CD4-positive, alpha-beta T cell treated with Interleukin-12 subunit alpha and Interleukin-12 subunit beta, for 1 hour (primary cell): ENCODE measurements around the gene IL6R.

Source experiments
- DNase-seq: peaks from one replicate; pipeline ENCODE4 v3.0.0-alpha.2; 2020

IL6R gene

GRCh38 chr1:154427173-154428139, 22.3 kb downstream of the IL6R start:
- DNase-seq = no peak

GRCh38 chr1:154429118-154429517, 24.0 kb downstream of the IL6R start:
- DNase-seq = no peak

DNA sequence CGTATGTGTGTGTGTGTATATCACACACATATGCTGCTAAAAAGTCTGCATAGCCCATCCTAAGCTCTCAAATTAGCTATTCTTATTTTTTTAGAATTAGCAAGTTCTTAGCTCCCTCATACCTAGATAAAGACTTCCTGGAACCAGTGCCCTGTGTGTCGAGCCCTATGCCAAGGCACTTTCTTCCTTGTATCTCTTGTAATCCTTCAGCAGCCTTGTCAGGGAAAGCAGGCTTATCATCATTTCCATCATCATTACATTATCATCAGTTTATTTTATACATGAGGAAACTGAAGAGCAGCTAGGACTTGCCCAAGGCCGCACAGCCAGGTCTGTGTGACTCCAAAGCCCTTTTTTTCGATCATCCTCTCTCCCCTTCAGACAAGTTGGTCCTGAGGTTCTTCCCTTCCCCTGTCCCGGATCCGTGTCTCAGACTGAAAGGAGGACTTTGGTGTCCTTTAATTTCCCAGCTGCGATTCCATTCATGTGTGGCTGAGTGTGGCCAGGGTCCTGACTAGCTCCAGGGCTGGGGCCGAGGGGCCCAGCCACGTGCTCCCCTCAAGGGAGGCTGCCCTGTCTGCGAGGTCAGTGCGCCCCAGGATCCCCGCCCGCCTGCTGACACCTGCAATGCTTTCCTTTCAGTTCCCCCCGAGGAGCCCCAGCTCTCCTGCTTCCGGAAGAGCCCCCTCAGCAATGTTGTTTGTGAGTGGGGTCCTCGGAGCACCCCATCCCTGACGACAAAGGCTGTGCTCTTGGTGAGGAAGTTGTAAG, 24.9 kb downstream of the IL6R start:
- DNase-seq = no peak

- DNase-seq = no peak
Measured at GRCh38 chr1:154430903-154431302, 25.8 kb downstream of the IL6R start.

- DNase-seq = peak; percentile 38
Measured at GRCh38 chr1:154431586-154432373, 26.6 kb downstream of the IL6R start.

DNA sequence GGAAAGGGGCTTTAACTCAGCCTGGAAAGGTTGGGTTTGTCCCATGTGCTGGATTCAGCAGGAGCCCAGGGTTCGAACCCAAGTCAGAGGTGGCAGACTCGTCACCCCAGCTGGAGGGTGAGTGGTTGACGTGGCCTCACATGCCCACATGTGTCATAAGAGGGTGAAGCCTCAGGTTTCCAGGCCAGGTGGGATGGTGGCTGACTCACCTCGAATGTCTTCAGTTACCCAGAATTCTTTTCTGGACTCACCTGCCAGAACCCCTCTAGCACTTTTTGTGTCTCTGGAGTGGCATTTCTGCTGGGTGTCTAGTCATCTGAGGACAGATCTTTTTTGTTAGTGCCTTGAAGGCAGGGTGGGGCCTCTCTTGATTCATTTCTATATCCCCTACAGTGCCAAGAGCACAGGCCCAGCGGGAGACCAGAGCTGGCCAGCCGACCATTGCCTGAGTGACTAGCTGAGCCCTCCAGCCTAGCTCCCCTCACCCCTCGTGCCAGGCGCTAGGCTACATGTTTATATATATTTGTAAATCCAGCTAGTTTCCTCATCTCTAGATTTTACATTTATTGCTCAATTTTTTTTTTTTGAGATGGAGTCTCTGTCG, 28.1 kb downstream of the IL6R start:
- DNase-seq = no peak

GRCh38 chr1:154434346-154435085, 29.4 kb downstream of the IL6R start:
- no peak for DNase-seq

DNA sequence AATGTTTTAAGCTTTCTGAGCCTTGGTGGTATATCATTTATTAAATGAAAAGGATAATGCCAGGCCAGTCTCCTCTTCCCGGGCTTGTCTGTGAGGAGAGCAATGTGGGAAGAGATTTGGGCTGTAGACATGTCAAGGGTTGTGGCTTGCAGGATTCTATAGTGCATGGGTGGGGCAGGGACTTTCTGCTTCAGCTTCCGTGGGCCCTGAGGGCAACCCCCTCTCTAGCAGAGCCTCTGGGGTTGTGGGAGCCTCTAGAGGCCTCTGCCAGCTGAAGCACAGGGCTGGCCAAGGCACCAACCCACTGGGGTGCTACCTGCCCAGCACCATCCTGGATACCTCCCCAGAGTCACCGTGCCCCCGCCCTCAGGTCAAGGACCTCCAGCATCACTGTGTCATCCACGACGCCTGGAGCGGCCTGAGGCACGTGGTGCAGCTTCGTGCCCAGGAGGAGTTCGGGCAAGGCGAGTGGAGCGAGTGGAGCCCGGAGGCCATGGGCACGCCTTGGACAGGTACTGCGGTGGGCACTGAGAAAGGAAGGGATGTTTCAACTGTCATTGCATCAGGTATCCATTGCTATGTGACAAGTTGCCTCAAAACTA, 30.6 kb downstream of the IL6R start:
- DNase-seq = no peak

DNA sequence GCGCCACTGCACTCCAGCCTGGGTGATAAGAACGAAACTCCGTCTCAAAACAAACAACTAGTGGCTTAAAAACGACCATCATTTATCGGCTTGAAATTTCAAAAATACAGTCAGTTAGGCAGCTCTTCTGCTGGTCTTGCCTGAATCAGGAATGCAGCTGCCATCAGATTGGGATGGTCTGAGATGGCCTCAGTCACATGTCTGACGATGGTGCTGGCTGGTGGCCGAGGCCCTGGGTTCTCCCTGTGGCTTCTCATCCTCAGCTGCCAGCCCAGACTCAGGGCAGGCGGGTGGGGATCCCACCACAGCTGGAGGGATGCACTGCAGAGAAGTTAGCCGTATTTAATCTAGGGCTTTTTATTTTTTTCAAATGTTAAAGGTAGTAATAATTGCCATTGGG, 31.3 kb downstream of the IL6R start:
- no peak for DNase-seq

DNA sequence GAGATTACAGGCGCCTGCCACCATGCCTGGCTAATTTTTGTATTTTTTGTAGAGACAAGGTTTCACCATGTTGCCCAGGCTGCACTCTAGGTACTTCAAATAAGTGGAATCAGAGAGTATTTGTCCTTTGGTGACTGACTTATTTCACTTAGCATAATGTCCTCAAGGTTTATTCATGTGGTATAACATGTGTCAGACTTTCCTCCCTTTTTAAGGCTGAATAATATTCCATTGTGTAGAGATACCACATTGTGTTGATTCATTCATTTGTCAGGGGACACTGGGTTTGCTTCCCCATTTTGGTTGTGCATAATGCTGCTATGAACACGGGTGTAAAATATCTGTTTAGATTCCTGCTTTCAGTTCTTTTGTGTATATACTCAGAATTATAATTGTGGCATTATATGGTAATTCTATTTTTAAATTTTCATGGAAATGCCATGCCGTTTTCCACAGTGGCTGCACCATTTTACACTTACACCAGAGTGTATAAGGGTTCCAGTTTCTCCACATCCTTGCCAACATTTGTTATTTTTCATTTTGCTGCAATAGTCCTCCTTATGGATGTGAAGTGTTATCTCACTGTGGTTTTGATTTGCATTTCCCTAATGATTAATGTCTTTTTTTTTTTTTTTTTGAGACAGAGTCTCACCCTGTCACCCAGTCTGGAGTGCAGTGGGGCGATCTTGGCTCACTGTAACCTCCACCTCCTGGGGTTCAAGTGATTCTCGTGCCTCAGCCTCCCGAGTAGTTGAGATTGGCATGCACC, 35.1 kb downstream of the IL6R start:
- no peak for DNase-seq

DNA sequence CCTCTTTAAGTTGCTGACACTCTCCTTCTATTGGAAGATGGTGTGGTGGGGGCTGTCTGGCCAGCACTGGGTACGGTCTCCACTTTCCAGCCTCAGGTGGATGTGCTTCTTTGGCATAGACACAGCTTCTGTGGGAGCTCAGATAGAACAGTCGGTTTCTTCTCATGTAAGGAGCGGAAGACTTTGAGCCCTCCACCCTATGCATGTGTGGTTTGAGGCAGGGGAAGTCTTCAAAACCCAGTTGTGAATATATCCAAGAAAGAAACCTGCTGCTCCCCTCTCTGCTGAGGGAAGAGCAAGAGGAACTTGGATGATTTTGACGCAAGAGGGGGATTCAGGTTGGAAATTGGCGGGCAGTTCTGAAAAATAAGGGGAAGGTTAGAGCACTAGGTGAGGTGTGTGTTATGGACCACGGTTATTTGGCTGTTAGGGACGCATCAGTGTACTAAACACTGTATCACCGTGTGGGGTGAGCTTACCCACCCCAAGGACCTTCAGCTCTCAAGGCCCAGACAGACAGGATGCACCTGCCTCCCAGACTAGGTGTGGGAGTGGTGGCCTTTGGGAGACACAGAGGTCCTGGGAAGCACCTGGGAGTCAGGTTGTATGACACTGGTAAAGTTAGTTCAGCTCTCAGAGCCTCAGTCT, 36.2 kb downstream of the IL6R start:
- no peak for DNase-seq

DNA sequence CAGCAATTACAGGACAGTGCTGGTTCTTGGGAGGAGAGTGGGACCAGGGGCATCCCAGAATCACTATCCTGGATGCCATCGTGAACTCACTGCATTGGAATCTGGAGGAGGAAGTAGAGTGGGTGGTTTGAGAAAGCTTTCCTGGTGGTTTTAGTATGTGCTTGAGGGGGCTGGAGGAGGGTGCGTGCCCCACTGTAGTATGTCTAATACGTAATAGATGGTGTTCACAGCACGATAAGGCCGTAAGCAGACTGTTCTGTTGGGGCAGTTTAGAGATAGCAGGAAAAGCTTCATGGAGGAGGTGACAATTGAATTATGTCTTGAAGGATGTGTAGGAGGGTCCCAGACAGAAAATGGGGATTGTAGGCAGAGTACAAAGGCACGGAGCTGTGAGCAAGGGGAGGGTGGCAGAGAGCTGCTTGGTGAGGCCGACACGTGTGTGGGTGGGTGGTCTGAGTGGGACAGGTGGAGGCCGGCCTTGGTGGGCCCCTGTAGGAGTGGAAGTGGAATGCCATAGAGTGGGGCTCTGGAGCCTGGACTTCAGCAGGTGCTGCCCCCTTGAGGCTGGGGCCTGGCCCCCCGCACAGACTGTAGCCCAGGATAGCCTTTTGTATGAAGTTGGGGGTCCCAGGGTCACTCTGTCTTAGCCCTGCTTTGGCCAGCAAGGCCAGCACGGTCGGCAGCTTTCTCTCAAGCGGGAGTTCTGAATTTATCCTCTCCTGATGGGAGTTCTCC, 37.0 kb downstream of the IL6R start:
- no peak for DNase-seq

- DNase-seq = no peak
Measured at GRCh38 chr1:154443274-154444013, 38.3 kb downstream of the IL6R start.

DNA sequence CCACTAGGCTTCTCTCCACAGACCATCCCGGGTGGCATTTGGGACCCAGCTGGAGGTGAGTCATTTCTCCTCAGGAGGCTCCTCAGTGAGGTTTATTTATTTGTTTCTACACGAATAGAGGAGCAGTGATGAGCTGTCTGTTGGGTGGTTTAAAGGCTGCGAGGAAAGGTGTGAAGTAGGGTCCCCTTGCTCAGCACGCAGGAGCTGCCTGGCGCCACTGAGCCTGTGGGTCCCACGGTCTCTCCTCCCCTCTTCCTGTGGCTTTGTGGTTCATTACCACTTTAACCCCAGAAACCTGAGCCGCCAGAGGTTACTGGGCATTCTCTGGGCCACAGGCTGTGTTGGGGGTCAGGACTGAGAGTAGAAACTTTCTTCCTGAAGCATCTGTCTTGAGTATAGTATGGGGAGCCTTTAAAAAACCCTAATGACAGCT, 39.9 kb downstream of the IL6R start:
- DNase-seq = peak; percentile 48

DNA sequence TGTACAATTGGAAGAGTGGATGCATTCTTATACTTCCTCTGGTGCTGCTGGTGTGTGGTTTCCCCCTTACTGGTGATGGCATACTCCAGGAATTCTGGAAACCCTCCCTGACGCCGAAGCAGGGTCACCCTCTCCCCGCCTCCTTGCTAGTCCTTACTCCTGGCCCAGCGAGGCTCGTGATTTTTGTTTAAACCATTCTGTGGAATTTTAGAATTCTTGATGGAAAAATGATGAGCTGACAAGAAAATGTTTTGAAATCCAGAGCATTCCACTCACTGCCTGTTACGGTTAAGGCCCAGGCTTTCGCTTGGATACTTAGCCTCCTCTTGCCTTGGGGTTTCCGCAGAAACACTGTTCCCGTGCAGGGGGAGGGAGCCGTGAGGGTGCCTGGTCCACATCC, 41.1 kb downstream of the IL6R start:
- DNase-seq = no peak

GRCh38 chr1:154446789-154447188, 41.6 kb downstream of the IL6R start:
- no peak for DNase-seq

DNA sequence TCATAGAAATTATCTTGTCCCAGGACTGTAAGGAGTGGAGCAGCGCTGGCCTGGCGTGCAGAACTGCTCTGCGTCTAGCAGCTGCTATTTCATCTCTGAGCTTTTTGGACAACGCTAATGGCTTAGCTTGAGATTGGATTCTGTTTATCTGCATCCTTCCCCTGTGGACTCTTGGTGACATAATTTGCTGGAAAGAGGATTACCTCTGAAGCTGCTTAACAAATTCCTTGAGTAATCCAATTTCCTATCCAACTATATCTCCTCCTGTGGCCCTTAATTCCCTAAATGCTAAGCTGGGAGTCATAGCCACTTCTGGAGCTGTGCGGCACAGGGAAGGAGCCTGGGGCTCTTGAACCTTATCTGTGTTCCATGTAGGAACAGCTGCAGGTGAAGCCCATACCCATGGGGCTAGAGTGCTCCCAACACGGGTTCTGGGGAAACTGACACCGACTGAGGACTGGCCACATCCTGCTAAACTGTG, 43.2 kb downstream of the IL6R start:
- DNase-seq = no peak

DNA sequence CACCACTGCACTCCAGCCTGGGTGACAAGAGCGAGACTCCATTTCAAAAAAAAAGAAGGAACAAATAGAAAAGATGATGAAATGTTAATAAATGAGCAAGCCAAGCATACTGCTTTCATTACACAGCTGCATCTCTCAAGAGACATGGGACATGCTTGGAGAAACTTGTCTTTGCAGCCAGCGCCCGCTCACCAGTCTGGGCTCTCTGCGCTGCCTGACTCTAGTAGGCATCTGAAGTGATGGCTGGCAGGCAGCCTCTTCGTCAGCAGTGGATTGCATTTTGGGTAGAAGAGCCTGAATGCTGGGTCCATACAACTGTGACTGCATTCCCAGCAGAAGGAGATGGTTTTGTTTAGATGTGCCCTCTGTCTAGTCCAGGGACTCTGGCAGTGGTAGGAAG, 48.0 kb downstream of the IL6R start:
- DNase-seq = no peak
